RWPE1 (cell line): ENCODE results near the gene RGL2.

Source experiments
- CTCF ChIA-PET: fragments of 350-600 bp; sonication (Branson Sonifier 250); formaldehyde crosslinking; extraction: SDS; loops from one replicate; lab custom pipeline; 2021; lab: Yijun Ruan, JAX
- POLR2A ChIA-PET: fragments of 400-600 bp; formaldehyde crosslinking; extraction: SDS; loops from one replicate; lab custom pipeline; 2020; ENCODE audit warnings: antibody characterized with exemption; ENCODE audit not compliant: low non-redundant PET; lab: Yijun Ruan, JAX
- DNase-seq: peaks from one replicate; pipeline ENCODE4 v3.0.0; 2012; ENCODE audit warnings: low spot score
- H3K27ac ChIP-seq: fragments of 450-650 bp; 2 replicates; pipeline ENCODE4 v1.5.1; 2017
- TF ChIP-seq, protein P1 (sequence below): fragments of 450-650 bp; conservative IDR thresholded peaks from 2 replicates; pipeline ENCODE4 v1.5.1; 2017; ENCODE audit warnings: low read depth, mild to moderate bottlenecking

The RGL2 gene

DNA sequence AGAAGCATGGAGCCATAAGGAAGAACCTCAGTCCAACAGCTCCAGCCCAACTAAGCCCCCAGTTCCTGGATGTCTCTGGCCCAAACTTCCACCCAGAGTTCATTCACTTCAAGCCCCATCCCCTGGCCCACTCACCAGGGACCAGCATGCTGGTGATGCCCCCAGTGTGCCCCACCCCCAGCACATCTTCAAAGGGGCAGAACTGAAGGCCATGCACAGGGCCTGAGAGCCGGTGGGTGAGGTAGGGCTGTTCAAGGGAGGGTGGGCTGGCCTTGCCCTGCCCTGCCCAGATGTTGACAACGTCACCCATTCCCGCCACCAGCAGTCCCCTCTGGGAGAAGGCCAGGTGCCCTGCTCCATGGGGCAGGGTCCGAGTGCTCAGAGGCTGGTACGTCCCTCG is 18.2 kb downstream of the RGL2 start:
- TF ChIP-seq, protein P1, sequence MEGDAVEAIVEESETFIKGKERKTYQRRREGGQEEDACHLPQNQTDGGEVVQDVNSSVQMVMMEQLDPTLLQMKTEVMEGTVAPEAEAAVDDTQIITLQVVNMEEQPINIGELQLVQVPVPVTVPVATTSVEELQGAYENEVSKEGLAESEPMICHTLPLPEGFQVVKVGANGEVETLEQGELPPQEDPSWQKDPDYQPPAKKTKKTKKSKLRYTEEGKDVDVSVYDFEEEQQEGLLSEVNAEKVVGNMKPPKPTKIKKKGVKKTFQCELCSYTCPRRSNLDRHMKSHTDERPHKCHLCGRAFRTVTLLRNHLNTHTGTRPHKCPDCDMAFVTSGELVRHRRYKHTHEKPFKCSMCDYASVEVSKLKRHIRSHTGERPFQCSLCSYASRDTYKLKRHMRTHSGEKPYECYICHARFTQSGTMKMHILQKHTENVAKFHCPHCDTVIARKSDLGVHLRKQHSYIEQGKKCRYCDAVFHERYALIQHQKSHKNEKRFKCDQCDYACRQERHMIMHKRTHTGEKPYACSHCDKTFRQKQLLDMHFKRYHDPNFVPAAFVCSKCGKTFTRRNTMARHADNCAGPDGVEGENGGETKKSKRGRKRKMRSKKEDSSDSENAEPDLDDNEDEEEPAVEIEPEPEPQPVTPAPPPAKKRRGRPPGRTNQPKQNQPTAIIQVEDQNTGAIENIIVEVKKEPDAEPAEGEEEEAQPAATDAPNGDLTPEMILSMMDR = no peak
- CTCF ChIA-PET = interaction anchor here (1.1 kb wide), 1 partner anchor 8 kb away, joined by 3 read pairs; the partner anchor contains the start of genes PFDN6 and WDR46
- peak overlapping the region; percentile 95 for H3K27ac ChIP-seq
- DNase-seq = no peak
- POLR2A ChIA-PET = no interaction called here

DNA sequence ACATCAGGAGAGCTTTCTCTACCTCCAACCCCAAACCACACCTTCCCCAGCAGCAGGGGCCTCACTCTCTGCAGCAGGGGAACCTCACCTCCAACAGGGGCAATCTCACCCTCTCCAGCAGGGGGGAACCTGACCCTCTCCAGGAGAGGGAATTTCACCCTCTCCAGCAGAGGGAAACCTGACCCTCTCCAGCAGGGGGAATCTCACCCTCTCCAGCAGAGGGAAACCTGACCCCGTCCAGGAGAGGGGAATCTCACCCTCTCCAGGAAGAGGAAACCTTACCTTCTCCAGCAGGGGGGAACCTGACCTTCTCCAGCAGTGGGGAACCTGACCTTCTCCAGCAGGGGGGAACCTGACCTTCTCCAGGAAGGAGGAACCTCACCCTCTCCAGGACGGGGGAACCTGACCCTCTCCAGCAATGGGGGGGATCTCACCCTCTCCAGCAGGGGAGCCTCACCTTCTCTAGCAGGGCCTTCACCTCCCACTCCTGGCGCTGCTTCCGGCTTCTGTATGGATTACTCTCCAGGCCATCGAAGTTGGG is 18.7 kb downstream of the RGL2 start:
- ChIA-PET POLR2A (no interaction called here), CTCF (interaction anchor here (0.6 to 1.1 kb wide), 5 partner anchors 9 to 270 kb away, joined by 3 to 7 read pairs (median 3); partner anchors contain the start of genes PFDN6 and WDR46)
- peak; percentile 74 for DNase-seq
- H3K27ac ChIP-seq = peak overlapping the region; percentile 95
- TF ChIP-seq, protein P1 = peak; percentile 41

DNA sequence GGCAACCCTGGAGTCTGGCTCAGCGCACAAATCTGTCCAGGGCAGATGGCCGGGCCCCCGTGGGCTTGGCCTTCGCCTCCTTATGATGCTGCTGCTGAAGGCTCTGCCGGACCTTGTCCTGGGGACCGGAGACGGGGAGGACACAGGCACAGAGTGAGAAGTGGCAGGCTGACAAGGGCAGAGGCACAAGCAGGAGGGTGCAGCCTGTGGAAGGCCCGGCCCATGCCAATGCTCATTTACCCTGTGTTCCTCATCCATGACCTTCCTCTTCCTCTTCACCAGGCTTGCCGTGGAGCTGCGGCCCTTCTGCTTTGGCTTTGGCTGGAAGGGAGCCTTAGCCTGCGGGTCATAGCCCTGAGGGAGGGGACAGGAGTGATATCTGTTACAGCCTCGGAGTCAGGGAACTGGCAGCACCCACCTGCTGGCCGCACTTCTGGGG is 19.5 kb downstream of the RGL2 start:
- POLR2A ChIA-PET = no interaction called here
- CTCF ChIA-PET = interaction anchor here (0.6 to 1.2 kb wide), 6 partner anchors 10 to 271 kb away, joined by 3 to 7 read pairs (median 4); partner anchors contain the start of genes PFDN6 and WDR46
- TF ChIP-seq, protein P1 = no peak

DNA sequence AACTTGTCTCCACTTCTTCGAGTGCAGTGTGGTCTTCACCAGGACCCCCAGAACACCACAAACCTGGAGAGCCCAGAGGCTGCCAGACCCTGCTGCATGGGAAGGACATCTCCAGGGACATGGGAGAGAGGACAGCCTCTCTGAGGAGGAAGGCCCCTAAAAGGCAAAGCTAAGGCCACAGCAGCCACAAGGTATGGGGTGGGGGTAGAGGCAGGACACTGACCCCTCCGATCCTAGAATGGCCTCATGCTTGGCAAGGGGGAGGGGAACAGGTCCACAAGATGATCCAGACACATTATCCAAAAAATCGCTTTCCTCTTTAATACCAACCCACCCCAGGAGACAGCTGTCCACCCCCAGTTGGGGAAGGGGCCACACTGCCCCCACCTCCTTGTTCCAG is 19.9 kb downstream of the RGL2 start:
- CTCF ChIA-PET = interaction anchor here (0.6 to 1.2 kb wide), 4 partner anchors 14 to 67 kb away, joined by 3 to 7 read pairs (median 3); partner anchors contain the start of gene RGL2
- peak overlapping the region; percentile 95 for H3K27ac ChIP-seq
- no peak for DNase-seq
- POLR2A ChIA-PET = no interaction called here
- TF ChIP-seq, protein P1 = no peak

More for the DNA sequence above, 19.5 kb downstream of the RGL2 start:
- no peak for DNase-seq
- peak overlapping the region; percentile 95 for H3K27ac ChIP-seq

DNA sequence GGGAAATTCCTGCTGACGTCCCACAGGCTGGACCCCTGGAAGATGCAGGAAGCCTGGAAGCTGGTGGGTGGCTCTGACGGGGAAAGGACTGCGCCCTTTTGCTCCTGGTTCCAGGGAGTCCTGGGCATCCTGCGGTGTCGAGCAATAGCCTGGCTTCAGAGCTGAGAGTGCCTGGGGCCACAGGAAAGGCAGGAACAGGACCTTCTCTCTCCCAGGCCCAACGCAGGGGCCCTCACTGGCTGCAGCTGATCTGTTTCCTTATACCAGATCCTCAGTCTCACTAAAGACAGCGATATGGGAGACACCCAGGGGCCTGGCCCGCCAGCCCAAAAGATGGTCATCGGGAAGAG is 20.4 kb downstream of the RGL2 start:
- TF ChIP-seq, protein P1 = no peak
- H3K27ac ChIP-seq = peak overlapping the region; percentile 95
- DNase-seq = no peak
- ChIA-PET POLR2A (no interaction called here), CTCF (interaction anchor here (0.6 to 1.2 kb wide), 4 partner anchors 14 to 67 kb away, joined by 3 to 7 read pairs (median 3); partner anchors contain the start of gene RGL2)

DNA sequence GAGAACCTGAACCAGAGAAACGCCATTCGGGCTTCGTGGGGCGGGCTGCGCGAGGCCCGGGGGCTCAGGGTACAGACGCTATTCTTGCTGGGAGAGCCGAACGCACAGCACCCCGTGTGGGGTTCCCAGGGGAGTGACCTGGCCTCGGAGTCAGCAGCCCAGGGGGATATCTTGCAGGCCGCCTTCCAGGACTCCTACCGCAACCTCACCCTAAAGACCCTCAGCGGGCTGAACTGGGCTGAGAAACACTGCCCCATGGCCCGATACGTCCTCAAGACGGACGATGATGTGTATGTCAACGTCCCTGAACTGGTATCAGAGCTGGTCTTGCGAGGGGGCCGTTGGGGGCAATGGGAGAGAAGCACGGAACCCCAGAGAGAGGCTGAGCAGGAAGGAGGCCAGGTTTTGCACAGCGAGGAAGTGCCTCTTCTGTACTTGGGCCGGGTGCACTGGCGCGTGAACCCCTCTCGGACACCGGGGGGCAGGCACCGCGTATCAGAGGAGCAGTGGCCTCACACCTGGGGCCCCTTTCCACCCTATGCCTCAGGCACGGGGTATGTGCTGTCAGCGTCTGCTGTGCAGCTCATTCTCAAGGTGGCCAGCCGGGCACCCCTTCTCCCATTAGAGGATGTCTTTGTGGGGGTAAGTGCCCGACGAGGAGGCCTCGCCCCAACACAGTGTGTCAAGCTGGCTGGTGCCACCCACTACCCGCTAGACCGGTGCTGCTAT is 20.9 kb downstream of the RGL2 start:
- ChIA-PET CTCF (interaction anchor here (0.6 to 1.4 kb wide), 6 partner anchors 11 to 129 kb away, joined by 3 to 7 read pairs (median 4); partner anchors contain the start of genes PFDN6, RGL2 and WDR46), POLR2A (interaction anchor here (0.6 to 1.9 kb wide), 3 partner anchors 11 to 78 kb away, joined by 3 to 14 read pairs (median 6); partner anchors contain the start of genes PFDN6, RGL2 and WDR46)
- TF ChIP-seq, protein P1 = no peak
- no peak for DNase-seq
- H3K27ac ChIP-seq = peak overlapping the region; percentile 95
